Measurements from ENCODE around the gene SERPINF2.
"Not testable (repeated sequence)": the region's sequence is repeated elsewhere in the genome, so short reads cannot be mapped to it uniquely, and the experiment has no call there.

SERPINF2 gene

DNA sequence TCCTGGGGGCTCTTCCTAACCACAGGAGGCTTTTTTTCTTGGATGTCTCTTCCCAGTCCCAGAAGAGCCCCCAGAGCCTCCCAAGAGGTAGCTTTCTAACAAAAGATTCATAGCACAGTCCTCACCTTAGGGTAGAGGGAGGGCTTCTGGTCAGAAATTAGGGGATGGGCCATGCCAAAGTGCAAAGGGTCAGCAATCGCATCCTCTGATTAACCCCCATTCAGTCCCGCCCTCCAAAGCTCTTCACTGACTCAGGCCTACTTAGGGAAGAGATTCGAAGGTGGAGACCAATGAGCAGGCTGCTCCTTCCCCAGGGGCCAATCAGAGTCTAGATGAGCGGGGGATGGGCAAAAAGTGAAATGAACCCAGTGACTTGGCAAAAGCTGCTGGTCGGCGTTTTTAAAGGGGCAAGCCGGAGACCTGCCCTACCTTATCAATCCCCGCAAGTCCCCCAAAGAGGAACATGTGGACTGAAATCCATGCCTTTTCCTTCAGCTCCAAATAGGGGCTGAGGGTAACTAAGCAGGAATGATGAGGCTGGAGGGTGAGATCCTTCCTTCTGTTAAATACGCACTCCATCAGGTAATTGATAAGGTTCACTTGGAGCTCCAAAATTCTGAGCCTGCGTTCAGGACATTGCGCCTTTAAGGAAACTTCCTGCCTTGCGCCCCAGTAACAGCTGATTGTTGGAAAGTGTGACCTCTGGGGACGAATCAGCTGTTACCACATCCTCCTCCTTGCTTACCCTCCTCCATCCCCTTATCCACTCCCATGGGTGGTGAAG, 25.6 kb upstream of the SERPINF2 start:
- peak; percentile 100 for DNase-seq

DNA sequence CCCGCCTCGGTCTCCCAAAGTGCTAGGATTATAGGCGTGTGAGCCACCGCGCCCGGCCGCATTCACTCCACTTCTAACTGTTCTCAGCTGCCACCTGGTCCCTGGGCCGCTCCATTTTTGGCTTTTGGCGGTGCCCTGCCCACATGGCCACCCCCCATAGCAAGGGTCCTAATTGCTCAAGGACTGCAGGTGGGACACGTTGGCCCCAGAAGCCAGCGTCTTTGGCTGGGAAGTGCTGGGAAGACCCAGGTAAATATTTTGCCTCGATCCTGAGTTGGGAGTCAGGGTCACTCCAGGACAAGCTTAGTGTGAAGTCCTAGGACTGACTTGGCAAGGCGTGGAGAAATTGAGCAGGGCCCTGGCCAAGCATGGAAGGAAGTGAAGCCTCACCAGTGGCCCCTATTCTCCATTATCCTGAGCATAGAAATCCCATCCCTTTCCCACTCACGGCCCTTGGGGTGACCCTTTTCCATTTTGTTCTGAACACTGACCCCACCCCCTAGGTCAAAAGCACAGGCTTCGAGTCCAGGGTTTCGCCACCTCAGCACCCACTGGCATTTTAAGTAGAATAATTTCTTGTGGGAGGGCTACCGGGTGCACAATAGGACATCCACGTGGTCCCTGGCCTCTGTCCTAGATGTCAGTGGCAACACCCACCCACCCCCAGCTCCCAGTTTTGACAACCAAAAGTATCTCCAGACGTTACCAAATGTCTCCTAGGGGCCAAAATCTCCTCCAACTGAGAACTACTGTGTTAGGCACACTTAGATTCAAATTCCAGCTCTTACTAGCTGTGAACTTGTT, 24.1 kb upstream of the SERPINF2 start:
- no peak for DNase-seq

DNA sequence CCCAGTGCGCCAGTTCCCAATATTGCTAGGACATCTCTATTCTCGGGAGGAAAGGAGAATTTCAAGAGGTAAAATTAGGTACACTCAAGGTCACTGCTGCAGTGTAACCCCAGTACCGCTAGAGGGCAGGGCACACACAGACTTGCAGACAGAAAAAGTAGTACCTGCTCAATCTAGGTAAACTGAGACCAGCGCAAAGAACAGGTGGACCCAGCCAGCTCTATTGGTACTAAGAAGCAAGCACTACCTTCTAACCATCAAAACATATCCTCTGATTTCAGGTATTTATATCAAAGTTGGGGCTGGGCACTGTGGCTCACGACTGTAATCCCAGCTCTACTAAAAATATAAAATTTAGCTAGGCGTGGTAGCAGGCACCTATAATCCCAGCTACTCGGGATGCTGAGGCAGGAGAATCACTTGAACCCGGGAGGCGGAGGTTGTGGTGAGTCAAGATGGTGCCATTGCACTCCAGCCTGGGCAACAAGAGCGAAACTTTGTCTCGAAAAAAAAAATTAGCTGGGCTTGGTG, 21.8 kb upstream of the SERPINF2 start:
- peak; percentile 76 for DNase-seq

DNA sequence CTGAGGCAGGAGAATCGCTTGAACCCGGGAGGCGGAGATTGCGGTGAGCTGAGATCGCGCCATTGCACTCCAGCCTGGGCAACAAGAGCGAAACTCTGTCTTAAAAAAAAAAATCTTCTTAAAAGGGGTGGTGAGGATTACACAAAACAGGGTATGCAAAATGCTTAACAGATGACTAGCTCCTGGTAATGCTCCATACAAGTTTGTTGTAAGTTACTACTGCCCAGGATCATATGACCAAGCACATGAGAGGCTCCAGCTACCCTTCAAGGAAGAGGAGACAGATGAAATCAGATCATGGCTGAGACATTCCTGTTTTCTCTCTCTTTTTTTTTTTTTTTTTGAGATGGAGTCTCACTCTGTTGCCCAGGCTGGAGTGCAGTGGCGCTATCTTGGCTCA, 20.6 kb upstream of the SERPINF2 start:
- not testable (repeated sequence) for DNase-seq

DNA sequence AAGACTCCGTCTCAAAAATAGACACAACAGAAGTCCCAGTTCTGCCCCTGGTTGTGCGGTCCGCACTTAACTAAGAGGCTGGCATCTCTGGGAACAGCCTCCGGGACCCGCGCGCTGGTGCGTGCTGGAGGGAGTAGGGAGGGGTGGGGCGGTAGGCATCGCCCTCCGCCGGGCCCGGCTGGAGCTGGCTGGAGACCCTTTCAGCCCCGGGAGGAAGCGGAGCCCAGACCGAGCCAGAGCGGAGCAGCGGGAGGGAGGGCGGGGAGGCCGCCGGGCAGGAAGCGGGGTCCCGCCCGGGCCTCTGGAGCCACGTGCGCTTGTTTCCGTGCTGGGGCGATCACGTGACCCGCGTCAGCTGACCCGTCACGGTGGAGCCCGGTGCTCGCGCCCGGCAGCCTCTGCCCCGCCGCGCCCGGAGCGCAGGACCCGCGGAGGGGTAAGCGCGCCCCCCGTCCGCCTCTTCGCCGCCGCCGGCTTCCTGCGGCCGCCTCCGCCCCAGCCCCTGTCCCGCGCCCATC, 18.3 kb upstream of the SERPINF2 start, which contains the start of gene WDR81:
WDR81 (plus strand) TSS at position 354 of the 518 bp plus-strand sequence. CDS start 256 bp downstream, outside the sequence.
- DNase-seq = peak; percentile 95

DNA sequence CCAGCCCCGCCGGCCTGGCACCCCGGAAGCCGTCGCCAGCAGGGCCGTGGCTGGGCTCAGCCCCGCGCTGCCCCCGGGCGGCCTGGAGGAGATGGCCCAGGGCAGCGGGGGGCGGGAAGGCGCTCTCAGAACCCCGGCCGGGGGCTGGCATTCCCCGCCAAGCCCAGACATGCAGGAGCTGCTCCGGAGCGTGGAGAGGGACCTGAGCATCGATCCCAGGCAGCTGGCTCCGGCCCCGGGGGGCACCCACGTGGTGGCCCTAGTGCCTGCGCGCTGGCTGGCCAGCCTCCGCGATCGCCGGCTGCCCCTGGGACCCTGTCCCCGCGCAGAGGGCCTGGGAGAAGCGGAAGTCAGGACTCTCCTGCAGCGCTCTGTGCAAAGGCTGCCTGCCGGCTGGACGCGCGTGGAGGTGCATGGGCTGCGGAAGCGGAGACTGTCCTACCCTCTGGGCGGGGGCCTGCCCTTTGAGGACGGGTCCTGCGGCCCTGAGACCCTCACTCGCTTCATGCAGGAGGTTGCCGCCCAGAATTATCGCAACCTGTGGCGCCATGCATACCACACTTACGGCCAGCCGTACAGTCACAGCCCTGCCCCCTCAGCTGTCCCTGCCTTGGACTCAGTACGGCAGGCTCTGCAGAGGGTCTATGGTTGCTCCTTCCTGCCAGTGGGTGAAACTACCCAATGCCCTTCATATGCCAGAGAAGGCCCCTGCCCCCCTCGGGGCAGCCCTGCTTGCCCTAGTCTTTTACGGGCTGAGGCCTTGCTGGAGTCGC, 17.6 kb upstream of the SERPINF2 start:
- peak; percentile 60 for DNase-seq

DNA sequence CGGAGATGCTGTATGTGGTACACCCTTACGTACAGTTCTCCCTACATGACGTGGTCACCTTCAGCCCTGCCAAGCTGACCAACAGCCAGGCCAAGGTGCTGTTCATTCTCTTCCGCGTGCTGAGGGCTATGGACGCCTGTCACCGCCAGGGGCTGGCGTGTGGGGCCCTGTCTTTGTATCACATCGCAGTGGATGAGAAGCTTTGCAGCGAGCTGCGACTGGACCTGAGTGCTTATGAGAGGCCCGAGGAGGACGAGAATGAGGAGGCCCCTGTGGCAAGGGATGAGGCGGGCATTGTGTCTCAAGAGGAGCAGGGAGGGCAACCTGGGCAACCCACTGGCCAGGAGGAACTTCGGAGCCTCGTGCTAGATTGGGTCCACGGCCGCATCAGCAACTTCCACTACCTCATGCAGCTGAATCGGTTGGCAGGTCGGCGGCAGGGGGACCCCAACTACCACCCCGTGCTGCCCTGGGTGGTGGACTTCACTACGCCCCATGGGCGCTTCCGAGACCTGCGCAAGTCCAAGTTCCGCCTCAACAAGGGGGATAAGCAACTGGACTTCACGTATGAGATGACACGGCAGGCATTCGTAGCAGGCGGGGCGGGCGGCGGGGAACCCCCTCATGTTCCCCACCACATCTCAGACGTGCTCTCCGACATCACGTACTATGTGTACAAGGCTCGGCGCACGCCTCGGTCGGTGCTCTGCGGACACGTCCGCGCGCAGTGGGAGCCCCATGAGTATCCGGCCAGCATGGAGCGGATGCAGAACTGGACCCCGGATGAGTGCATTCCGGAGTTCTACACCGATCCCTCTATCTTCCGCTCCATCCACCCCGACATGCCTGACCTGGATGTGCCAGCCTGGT, 16.8 kb upstream of the SERPINF2 start:
- DNase-seq = no peak

DNA sequence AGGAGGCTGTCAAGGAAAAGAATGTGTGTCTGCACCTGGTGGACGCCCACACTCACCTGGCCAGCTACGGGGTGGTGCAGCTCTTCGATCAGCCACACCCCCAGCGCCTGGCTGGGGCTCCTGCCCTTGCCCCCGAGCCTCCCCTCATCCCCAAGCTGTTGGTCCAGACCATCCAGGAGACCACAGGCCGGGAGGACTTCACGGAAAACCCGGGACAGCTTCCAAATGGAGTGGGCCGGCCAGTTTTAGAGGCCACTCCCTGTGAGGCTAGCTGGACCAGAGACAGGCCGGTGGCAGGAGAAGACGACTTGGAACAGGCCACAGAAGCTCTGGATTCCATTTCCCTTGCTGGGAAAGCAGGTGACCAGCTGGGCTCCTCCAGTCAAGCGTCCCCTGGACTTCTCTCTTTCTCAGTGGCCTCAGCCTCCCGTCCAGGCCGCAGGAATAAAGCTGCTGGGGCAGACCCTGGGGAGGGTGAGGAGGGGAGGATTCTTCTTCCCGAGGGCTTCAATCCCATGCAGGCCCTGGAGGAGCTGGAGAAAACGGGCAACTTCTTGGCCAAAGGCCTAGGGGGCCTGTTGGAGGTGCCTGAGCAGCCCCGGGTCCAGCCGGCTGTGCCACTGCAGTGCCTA, 15.9 kb upstream of the SERPINF2 start:
- DNase-seq = no peak

DNA sequence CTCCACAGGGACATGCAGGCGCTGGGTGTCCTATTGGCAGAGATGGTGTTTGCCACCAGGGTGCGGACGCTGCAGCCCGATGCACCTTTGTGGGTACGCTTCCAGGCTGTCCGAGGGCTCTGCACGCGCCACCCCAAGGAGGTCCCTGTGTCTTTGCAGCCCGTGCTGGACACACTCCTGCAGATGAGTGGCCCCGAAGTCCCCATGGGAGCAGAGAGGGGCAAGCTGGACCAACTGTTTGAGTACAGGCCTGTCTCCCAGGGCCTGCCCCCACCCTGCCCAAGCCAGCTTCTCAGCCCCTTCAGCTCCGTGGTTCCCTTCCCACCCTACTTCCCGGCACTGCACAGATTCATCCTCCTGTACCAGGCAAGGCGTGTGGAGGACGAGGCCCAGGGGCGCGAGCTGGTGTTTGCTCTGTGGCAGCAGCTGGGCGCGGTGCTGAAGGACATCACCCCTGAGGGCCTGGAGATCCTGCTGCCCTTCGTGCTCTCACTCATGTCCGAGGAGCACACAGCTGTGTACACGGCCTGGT, 15.3 kb upstream of the SERPINF2 start:
- no peak for DNase-seq

DNA sequence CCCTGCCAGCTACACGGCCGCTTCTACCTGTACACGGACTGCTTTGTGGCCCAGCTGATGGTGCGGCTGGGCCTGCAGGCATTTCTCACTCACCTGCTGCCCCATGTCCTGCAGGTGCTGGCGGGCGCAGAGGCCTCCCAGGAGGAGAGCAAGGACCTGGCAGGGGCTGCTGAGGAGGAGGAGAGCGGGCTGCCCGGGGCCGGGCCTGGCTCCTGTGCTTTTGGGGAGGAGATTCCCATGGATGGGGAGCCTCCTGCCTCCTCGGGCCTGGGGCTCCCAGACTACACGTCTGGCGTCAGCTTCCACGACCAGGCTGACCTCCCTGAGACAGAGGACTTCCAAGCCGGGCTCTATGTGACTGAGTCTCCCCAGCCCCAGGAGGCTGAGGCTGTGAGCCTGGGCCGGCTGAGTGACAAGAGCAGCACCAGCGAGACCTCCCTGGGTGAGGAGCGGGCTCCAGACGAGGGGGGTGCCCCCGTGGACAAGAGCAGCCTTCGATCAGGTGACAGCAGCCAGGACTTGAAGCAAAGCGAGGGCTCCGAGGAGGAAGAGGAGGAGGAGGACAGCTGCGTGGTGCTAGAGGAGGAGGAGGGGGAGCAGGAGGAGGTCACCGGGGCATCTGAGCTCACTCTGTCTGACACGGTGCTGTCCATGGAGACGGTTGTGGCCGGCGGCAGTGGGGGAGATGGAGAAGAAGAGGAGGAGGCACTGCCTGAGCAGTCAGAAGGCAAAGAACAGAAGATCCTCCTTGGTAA, 14.6 kb upstream of the SERPINF2 start:
- no peak for DNase-seq

DNA sequence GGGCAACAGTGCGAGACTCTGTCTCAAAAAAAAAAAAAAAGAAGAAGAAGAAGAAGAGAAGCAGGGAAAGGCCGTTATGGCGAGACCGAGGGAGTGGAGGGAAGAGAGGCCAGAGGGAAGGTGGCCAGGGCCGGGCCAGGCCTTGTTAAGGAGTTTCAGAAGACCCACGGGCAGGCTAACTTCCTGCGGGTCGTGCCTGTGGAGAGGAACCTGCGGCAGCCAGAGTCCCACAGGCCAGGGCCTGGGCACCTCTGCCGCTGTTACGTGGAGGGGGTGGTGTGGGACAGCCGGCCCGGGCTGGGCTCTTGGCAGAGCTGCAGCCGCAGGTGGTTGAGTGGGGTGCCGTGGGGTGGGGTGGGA, 12.7 kb upstream of the SERPINF2 start:
- DNase-seq = no peak

DNA sequence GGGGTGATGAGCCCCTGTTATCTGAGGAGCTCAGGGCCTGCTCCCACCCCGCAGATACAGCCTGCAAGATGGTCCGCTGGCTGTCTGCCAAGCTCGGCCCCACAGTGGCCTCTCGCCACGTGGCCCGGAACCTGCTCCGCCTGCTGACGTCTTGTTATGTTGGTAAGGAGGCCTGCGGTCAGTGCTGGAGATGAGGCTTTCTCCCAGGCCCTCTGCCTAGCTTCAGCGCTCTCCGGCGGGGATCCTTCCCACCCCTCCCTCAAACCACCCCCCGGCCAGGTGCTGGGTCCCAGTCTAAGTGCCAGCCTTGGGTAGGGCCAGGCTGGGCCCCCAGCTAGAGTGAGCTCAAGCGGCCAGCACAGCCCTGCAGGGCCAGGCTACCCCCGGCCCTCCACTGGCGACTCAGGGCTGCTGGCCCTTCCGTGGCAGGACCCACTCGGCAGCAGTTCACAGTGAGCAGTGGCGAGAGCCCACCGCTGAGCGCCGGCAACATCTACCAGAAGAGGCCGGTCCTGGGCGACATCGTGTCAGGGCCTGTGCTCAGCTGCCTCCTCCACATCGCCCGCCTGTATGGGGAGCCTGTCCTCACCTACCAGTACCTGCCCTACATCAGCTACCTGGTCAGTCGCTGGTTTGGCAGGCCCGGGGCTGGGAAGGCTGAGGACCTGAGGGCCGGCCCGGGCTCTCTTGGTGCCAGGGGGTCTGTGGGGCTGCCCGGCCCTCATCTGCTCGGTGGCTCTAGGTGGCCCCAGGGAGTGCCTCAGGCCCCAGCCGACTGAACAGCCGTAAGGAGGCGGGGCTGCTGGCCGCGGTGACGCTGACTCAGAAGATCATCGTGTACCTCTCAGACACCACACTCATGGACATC, 12.1 kb upstream of the SERPINF2 start:
- DNase-seq = peak; percentile 92

DNA sequence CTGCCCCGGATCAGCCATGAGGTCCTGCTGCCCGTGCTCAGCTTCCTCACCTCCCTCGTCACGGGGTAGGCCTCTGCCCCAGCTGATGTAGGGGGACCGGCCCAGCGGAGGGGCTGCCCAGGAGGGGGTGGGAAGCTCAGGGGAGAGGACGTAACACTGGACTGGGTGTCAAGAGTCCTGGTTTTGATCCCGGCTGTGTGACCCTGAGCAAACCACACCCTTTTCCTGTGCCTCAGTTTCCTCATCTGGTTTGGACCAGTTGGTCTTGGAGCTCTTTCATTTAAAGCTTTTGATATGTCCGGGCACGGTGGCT, 11.5 kb upstream of the SERPINF2 start:
- DNase-seq = no peak

DNA sequence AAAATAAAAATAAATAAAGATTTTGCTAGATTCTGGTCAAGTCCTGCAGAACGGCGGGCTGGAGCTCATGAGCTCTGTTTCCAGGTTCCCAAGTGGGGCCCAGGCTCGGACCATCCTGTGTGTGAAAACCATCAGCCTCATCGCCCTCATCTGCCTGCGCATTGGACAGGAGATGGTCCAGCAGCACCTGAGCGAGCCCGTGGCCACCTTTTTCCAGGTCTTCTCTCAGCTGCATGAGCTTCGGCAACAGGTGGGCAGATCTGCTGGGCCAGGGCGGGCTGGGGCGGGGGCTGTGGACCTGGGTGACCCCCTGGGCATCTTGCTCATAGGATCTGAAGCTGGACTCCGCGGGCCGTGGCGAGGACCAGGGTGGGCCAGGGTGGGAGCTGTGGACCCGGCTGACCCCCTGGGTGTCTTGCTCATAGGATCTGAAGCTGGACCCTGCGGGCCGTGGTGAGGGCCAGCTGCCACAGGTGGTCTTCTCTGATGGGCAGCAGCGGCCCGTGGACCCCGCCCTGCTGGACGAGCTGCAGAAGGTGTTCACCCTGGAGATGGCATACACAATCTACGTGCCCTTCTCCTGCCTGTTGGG, 10.3 kb upstream of the SERPINF2 start:
- no peak for DNase-seq

DNA sequence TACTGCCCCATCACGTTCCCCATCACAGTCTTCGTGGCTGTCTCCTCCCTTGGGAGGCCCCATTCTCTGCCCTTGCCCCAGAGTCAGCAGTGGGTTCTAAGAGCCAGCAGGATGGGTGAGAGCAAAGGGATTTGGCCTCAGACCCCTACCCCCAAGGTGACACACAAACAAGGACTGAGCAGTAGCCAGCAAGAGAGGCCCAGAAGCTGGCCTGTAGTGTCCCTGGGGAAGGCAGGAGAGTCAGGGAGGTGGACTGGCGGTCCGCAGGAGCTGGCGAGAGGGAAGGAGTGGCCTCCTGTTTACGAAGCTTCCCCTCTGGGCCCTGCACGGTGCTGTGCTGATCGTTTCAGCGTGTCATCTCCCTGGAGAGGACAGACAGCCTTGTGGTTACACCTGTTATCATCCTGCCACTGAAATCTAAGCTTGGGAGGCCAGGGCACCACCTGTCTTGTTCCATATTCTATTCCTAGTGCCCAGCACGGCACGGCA, 9.8 kb upstream of the SERPINF2 start:
- DNase-seq = no peak

DNA sequence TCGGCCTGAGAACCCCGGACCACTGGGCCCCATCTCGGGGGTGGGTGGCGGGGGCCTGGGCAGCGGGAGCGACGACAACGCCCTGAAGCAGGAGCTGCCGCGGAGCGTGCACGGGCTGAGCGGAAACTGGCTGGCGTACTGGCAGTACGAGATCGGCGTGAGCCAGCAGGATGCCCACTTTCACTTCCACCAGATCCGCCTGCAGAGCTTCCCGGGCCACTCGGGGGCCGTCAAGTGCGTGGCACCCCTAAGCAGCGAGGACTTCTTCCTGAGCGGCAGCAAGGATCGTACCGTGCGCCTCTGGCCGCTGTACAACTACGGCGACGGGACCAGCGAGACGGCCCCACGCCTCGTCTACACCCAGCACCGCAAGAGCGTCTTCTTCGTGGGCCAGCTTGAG, 8.9 kb upstream of the SERPINF2 start:
- DNase-seq = no peak

DNA sequence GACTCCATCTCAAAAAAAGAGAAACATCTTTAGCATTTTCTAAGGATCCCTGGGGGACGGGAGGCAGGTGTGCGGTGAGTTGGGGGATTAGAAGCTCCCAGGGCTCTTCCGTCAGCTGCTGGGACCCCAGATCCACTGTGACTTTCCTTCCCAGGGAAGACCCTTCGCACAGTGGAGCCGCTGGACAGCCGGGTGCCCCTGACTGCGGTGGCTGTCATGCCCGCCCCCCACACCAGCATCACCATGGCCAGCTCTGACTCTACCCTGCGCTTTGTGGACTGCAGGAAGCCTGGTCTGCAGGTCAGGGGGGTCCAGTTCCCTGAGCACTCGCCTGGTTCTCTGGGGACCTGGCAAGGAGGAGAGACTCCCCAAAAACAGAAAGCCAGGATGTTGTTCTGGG, 7.3 kb upstream of the SERPINF2 start:
- DNase-seq = no peak

DNA sequence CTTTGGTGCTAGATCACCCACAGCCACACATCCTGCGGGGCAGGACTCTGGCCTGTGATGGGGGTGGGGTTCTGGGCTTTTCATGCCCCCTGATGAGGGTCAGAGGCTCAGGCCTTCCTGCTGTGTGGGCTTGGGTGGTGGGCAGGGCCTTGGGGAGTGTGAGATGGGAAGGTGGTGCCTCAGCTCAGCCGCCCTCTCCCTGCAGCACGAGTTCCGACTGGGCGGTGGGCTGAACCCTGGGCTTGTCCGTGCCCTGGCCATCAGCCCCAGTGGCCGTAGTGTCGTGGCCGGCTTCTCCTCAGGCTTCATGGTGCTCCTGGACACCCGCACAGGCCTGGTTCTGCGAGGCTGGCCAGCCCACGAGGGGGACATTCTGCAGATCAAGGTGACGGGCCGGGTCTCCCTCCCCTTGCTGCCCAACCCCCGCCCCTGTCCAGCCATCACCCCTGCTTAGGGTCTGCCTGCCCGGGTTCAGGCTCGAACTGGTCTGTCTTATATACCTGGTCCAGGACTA, 6.8 kb upstream of the SERPINF2 start:
- DNase-seq = no peak
